HG02588 (cell line): ENCODE data around the gene DDX1.

Source experiments
- ATAC-seq: cut with Tn5 transposase; IDR thresholded peaks from one replicate; pipeline ENCODE4 v1.9.1; 2021; ENCODE audit warnings: mild to moderate bottlenecking, moderate library complexity; ENCODE audit not compliant: unreplicated experiment

Gene DDX1

GRCh38 chr2:15626967-15627366 is 35.3 kb downstream of the DDX1 start:
- ATAC-seq, result no peak

GRCh38 chr2:15627817-15628684 is 36.4 kb downstream of the DDX1 start:
- ATAC-seq, result no peak

DNA sequence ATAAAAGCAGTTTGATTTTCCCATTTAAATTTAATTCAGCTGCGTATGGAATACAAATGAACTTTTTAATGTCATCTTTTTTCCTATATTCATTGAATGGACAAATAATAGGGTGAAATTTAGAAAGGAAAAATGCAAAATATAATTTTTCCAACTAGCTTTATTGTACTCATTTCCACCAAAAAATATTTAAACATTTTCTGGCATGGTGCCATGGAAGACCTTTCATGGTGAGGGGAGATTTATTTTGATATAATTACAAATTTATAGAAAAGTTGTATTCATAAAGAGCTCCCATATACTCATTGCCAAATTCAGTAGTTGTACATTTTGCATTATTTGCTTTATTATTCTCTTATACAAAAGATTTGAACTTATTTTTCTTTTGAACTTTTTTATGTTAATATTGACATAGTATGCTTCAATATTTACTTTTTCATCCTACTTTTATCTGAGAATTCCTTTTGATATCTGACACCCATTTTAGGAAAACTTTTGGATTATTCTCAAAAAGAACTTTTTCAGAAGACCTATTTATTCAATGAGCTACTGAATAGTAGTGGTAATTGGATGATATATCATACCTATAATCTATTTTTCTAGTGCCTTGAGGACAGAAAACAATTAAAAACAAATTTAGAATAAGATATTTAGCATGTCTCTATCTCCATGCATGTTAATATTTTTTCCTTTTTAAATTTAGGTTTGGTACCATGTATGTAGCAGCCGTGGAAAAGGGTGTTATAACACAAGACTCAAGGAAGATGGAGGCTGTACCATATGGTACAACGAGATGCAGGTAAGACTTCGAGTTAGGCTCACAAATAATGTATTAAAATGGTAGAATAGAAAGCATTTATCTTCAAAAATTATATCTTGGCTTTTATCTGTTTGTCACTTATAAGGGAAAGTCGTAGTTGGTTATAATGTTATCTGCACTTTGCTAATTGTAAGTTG is 37.5 kb downstream of the DDX1 start:
- no peak for ATAC-seq

- no peak for ATAC-seq
Measured at GRCh38 chr2:15630121-15630977, 38.7 kb downstream of the DDX1 start.

DNA sequence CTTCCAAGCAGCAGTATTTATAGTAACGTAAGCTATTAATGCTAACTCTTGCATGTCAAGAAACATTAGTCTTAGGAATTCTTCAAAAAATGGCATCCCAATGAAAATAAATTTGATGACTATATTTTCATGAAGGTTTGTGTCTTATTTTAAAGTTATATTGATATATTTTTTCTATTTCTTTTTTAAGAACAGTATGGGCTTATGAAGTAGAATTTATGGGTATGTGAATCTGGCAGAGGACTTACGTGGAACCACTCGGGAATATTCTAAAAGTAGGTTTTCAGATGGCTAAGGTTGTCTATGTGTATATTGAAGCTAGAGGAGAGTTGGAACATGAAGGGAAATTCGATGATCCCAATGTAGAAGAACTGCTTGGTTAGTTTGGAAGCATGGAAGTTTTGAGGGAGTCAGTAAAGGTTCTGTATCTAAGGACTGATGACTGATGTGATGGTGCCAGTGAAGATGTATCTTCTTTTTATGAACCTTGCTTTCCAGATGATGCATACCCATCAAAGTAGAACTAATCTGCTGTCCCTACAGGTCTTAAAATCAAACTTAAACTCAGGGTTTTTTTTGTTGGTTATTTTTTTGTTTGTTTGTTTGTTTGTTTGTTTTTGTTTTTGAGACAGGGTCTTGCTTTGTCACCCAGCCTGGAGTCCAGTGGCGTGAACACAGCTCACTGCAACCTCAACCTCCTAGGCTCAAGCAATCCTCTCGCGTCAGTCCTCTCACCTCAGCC is 39.5 kb downstream of the DDX1 start:
- no peak for ATAC-seq

DNA sequence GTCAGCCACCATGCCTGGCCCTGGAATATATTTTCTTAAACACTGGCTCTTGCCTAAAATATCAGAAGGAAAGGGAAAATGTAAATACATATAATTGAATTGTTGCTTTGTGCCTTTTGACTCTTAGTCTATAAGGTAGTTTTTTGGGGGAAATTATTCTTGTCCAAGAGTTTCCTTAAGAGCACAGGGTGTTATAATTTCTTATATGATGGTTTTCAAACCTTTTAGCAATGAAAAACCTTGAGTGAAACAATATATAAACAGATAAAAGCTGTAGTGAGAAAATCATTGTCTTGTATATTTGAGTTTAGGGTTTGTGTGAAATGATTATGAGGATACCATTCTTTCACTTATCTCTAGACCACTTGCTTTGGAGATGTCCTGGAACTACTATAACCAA is 40.2 kb downstream of the DDX1 start:
- ATAC-seq, result no peak

- no peak for ATAC-seq
Measured at GRCh38 chr2:15633043-15633970, 41.6 kb downstream of the DDX1 start.

- no peak for ATAC-seq
Measured at GRCh38 chr2:15633971-15634346, 42.3 kb downstream of the DDX1 start.

DNA sequence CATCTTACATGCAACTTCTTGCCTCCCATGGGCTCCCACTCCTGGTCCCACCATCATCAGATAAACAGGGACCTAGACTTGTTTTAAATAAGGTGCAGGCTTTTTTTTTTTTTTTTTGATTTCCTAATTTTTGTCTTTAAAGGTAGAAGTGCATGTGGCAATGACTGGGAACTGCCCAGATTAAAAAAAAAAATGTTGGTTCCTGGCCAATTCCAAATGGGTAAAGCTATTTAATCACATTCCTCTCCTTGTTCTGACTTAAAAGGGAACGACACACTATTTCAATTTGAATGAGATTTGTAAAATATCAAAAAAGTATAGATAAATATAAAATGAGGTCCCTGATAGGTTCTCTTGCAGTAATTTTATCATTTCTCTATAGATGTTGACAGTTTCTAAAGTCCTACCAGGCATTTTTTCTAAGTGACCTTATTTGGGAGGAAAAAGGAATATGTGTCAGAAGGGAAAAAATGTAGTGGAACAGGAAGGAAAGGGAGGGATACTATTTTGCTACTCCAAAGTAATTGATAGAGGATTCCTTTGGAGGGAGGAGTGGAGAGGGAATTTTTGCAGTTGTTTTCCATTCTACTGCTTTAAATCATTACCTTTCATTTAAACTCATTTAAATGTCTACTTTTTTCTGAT is 43.3 kb downstream of the DDX1 start:
- ATAC-seq, result no peak

DNA sequence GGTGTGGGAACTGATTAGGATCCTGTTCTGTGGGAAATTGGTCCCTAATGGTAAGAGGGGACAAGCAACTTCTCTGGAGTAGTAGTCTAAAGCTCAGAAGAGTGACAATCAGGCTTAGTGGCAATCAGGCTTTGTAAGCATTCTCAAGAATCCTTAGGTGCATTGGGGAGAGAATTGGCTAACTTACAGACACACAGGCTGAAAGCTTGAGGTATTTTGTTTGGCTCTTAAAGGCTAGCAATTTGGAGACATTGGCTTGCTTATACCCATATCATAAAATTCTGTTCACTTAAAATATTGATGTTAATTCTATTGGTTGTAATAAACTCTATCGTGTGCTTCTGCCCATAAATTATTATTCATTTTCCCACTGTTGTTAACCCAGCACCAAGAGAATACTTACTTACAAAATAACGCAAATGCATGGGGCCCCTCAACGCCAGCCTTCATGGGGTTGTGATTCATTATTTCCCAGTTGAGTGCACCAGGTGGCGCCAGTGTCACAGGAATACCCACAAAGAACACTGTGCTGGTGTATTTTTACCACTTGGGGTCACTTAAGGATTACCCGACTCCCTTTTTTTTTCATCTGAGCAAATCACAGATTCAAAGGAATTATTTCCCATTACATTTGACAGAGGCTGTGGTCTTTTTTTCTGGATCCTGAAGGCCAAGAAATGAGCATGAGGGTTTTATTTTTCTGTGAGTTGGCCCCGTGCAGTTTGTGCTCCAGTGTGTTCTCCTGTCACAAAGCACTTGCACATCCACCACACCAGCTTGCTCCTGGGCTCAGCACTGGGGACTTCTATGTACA is 45.5 kb downstream of the DDX1 start:
- peak; percentile 86 for ATAC-seq

- ATAC-seq, result no peak
Measured at GRCh38 chr2:15638720-15639119, 47.1 kb downstream of the DDX1 start.

- ATAC-seq, result no peak
Measured at GRCh38 chr2:15639323-15640251, 47.9 kb downstream of the DDX1 start.

- no peak for ATAC-seq
Measured at GRCh38 chr2:15640261-15640711, 48.6 kb downstream of the DDX1 start.

- ATAC-seq, result no peak
Measured at GRCh38 chr2:15640784-15641183, 49.1 kb downstream of the DDX1 start.

DNA sequence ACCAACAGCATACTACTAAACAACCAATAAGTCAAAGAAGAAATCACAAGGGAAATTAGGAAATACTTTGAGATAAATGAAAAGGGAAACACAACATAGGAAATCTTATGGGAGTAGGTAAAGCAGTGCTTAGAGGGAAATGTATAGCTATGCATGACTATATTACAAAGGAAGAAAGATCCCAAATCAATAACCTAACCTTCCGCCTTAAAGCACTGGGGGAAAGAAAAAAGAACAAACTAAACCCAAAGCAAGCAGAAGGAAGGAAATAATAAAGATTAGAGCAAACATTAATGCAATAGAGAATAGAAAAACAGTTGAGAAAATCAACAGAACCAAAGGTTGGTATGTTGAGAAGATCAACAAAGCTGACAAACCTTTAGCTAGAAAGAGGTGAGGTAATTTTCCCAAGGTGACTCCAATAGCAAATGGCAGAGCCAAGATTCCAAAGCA is 49.9 kb downstream of the DDX1 start:
- ATAC-seq, result no peak

GRCh38 chr2:15642011-15642814 is 50.5 kb downstream of the DDX1 start:
- no peak for ATAC-seq
